Right lobe of liver (tissue), 6 donors: ENCODE data around the gene MTM1. TPM values are rescaled to one million over a fixed set of nuclear protein-coding genes. Genes with fewer than 3 reads are reported as not detected.

Experiments
- ATAC-seq, 4 donors: fragments of 200-7000 bp; cut with Tn5 transposase; one replicate each; pipeline ENCODE4 v1.9.1; 2020; ENCODE audit warnings: mild to moderate bottlenecking in 4 of 4, moderate library complexity in 4 of 4
- DNase-seq, 3 donors: peaks; one replicate each; pipeline ENCODE4 v3.0.0-alpha.2; 2020
- H3K27ac ChIP-seq, 3 donors: fragments of 200-600 bp; one replicate each; pipeline ENCODE4 v1.8.0; 2022
- H3K27me3 ChIP-seq, 2 donors: fragments of 200-600 bp; one replicate each; pipeline ENCODE4 v1.8.0; 2022
- H3K36me3 ChIP-seq, 4 donors: fragments of 200-600 bp; sonication (generic) in 1 of 4; one replicate each; pipeline versions ENCODE4 v1.5.1 to v1.8.0; 2017 to 2022; ENCODE audit warnings: control low read depth in 1 of 4
- H3K4me1 ChIP-seq, 4 donors: fragments of 200-600 bp; sonication (generic) in 1 of 4; one replicate each; pipeline versions ENCODE4 v1.5.1 to v1.8.0; 2017 to 2022; ENCODE audit warnings: control low read depth in 1 of 4
- H3K4me3 ChIP-seq, 3 donors: fragments of 200-600 bp; one replicate each; pipeline ENCODE4 v1.8.0; 2022
- H3K9me3 ChIP-seq, 4 donors: fragments of 200-600 bp; sonication (generic) in 1 of 4; one replicate each; pipeline versions ENCODE4 v1.5.1 to v1.8.0; 2017 to 2022; ENCODE audit warnings: control low read depth in 1 of 4
- POLR2A ChIP-seq: fragments of 450-650 bp; IDR thresholded peaks from one replicate; pipeline ENCODE4 v1.6.1; 2017; ENCODE audit warnings: antibody characterized with exemption, mild to moderate bottlenecking
- WGBS: methylation state at CpG from one replicate; pipeline ENCODE4 v1.1.6; 2018; ENCODE audit warnings: low coverage, low lambda C conversion rate; ENCODE audit not compliant: insufficient coverage; ENCODE audit errors: missing lambda C conversion rate; 5-methylcytosine and 5-hydroxymethylcytosine counted together
- intact Hi-C, 2 donors: fragments of 100-400 bp; cut with DNase I; formaldehyde crosslinking; loops; one replicate each; pipeline versions ENCODE4 v1.11.2 to v1.14.1; 2022
- total RNA-seq, 6 experiments: library from RNA; depleted of rRNA in 2 of 6; stranded (reverse); fragments of >200 nt in 2 of 6; fragmentation: NEBNext Ultra II Directional in 3 of 6; extraction: Animal tissue kit (Norgen Biotek cat#: 25700) in 3 of 6; gene quantifications; one replicate each; pipeline versions ENCODE4 v1.1.0 to v1.2.4, GENCODE V29; 2016 to 2023
- TF ChIP-seq, protein P1 (sequence below), 4 donors: fragments of 200-600 bp in 3 of 4; fragments of 450-650 bp in 1 of 4; IDR thresholded peaks; one replicate each; pipeline versions ENCODE4 v1.5.1 to v1.8.0; 2016 to 2022; ENCODE audit warnings: antibody characterized with exemption in 4 of 4, mild to moderate bottlenecking in 2 of 4
- donor health status: DM: no; HTN: yes; CAD: no.
- donor health status: DM: no; HTN: no; CAD: no.
- donor health status: DM: no; HTN: no; CAD: no.
- donor health status: DM: no; HTN: yes; CAD: no.
- donor health status: DM: no; HTN: yes; CAD: no.

Gene MTM1
- total RNA-seq, 6 experiments from 2014 or later: 9.8 to 18.0 (median 13.5) TPM

GRCh38 chrX:150558424-150558823 lies 10.0 kb upstream of the MTM1 start:
- WGBS: 61% methylated on average over 5 of the region's 7 CpGs
- no peak for DNase-seq

DNA sequence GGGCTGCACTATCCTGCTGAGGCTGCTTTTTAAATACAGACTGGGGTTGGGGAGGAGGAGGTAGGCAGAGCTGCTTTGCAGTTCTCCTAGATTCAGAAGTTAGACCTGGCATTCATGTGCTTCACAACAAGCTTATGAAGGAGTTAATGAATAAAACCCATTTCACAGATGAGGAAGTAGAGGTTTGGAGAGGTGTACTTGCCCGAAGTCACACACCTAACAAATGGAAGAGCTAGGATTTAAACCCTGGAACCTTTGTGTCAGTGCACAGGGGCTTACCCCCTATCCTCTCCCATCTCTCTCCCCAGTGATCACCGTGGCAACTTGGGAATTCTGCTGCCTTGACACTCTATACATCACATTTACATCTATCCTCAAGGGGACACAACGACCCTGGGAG lies 3.6 kb upstream of the MTM1 start:
- Histone ChIP-seq H3K4me1 (no peaks in the 10 kb centered on the region), H3K9me3 (no peaks in the 10 kb centered on the region), H3K27ac (no peak overlapping the region), H3K27me3 (no peaks in the 10 kb centered on the region), H3K4me3 (no peak overlapping the region), H3K36me3 (no peaks in the 10 kb centered on the region)
- WGBS: 23% methylated on average over 3 of the region's 3 CpGs
- ATAC-seq (no peak), DNase-seq (no peak)
- intact Hi-C loops: no loop called here
- no peak for TF ChIP-seq POLR2A
- TF ChIP-seq, protein P1, sequence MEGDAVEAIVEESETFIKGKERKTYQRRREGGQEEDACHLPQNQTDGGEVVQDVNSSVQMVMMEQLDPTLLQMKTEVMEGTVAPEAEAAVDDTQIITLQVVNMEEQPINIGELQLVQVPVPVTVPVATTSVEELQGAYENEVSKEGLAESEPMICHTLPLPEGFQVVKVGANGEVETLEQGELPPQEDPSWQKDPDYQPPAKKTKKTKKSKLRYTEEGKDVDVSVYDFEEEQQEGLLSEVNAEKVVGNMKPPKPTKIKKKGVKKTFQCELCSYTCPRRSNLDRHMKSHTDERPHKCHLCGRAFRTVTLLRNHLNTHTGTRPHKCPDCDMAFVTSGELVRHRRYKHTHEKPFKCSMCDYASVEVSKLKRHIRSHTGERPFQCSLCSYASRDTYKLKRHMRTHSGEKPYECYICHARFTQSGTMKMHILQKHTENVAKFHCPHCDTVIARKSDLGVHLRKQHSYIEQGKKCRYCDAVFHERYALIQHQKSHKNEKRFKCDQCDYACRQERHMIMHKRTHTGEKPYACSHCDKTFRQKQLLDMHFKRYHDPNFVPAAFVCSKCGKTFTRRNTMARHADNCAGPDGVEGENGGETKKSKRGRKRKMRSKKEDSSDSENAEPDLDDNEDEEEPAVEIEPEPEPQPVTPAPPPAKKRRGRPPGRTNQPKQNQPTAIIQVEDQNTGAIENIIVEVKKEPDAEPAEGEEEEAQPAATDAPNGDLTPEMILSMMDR (IDR thresholded peaks at IDR 0.05): no peak

More at GRCh38 chrX:150558424-150558823, 10.0 kb upstream of the MTM1 start:
- ATAC-seq: no peak
- Histone ChIP-seq H3K9me3 (no peaks in the 10 kb centered on the region), H3K4me3 (no peak overlapping the region), H3K27ac (no peak overlapping the region), H3K27me3 (no peaks in the 10 kb centered on the region), H3K4me1 (no peaks in the 10 kb centered on the region), H3K36me3 (no peaks in the 10 kb centered on the region)
- intact Hi-C loops: no loop called here
- no peak for TF ChIP-seq POLR2A
- TF ChIP-seq, protein P1 (IDR thresholded peaks at IDR 0.05): no peak

DNA sequence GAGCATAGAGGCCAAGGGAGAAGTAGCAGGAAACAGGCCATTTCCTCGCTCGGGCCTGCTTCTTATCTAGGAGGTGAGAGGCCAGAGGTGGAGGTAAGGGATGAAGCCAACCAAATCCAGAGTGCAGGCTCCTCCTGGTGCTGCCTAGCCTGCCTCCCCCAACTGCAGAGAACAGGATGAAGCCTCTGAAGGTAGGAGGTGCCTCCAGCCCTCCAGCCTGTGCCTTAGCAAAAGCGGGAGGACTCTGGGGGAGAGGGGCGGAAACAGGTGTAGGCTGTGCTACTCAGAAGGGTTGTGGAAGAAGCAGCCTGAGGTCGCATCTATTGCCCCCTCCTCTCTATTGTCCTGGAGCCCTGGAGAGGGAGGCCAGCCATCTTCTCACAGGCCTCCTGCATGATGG lies 2.9 kb upstream of the MTM1 start:
- TF ChIP-seq, protein P1 (IDR thresholded peaks at IDR 0.05): no peak
- TF ChIP-seq POLR2A: no peak
- H3K4me3 ChIP-seq: no peak overlapping the region
- H3K9me3 ChIP-seq: no peaks in the 10 kb centered on the region
- 69% methylated on average over 5 of the region's 5 CpGs for WGBS
- ATAC-seq (no peak), DNase-seq (no peak)
- no peaks in the 10 kb centered on the region for H3K4me1 ChIP-seq
- intact Hi-C loops: no loop called here
- H3K27ac ChIP-seq: no peak overlapping the region
- no peaks in the 10 kb centered on the region for H3K36me3 ChIP-seq
- no peaks in the 10 kb centered on the region for H3K27me3 ChIP-seq

DNA sequence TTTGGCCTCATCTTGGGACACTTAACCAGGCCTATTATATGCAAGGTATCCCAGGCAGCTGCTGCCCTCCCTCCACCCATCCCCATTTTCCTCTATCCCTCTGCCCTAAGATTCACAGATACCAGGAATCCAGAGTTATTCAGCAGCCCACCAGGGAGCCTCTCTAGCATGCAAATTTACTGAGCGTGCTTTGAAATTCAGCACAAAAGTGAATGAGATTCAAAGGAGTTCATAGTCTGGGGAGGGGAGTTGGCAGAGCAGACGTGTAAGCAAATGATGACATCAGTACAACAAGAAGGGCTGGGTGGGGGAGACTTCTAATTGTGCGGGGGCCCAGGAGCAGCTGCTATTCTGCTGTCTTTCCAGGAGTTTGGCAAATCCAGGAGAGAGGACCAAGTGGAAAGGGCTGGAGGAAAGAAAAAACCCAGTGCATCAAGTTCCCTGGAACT lies 1.7 kb upstream of the MTM1 start:
- no peak overlapping the region for H3K27ac ChIP-seq
- no peaks in the 10 kb centered on the region for H3K9me3 ChIP-seq
- intact Hi-C loops: no loop called here
- H3K4me3 ChIP-seq: no peak overlapping the region
- 37% methylated on average over 3 of the region's 3 CpGs for WGBS
- H3K4me1 ChIP-seq: peaks cover 0 to 5% (median 0%) of the 10 kb centered on the region in 4 donors
- no peaks in the 10 kb centered on the region for H3K36me3 ChIP-seq
- ATAC-seq (no peak), DNase-seq (no peak)
- TF ChIP-seq, protein P1 (IDR thresholded peaks at IDR 0.05): no peak
- no peaks in the 10 kb centered on the region for H3K27me3 ChIP-seq
